Glomerular visceral epithelial cell (primary cell): ENCODE data around the gene ZNF624.
A peak's percentile ranks its signal among the peaks of the same experiment; 100 is the strongest.

Experiments
- DNase-seq: peaks from one replicate; pipeline ENCODE4 v3.0.0-alpha.2; 2016; ENCODE audit errors: extremely low spot score

ZNF624 gene

GRCh38 chr17:16593356-16594102 is 60.1 kb downstream of the ZNF624 start:
- DNase-seq, result no peak

- DNase-seq, result peak; percentile 88
Measured at GRCh38 chr17:16589097-16589969, 64.3 kb downstream of the ZNF624 start.

- DNase-seq, result no peak
Measured at GRCh38 chr17:16585796-16586195, 67.9 kb downstream of the ZNF624 start.

- peak; percentile 22 for DNase-seq
Measured at GRCh38 chr17:16584273-16584995, 69.2 kb downstream of the ZNF624 start.

- no peak for DNase-seq
Measured at GRCh38 chr17:16583781-16584180, 69.9 kb downstream of the ZNF624 start.

- DNase-seq, result no peak
Measured at GRCh38 chr17:16573466-16573865, 80.2 kb downstream of the ZNF624 start.
